Sigmoid colon (tissue), 7 donors: ENCODE measurements around the gene TOP2B. TPM values are rescaled to one million over a fixed set of nuclear protein-coding genes. Genes with fewer than 3 reads are reported as not detected.

Experiments
- DNase-seq: peaks from one replicate; pipeline ENCODE4 v3.0.0-alpha.2; 2019
- H3K27ac ChIP-seq, 4 donors: fragments of 200-600 bp; sonication (generic); one replicate each; pipeline ENCODE4 v1.5.1; 2016 to 2019; ENCODE audit warnings: mild to moderate bottlenecking in 1 of 4
- H3K27me3 ChIP-seq, 3 donors: fragments of 200-600 bp; sonication (generic); one replicate each; pipeline ENCODE4 v1.5.1; 2019; ENCODE audit warnings: mild to moderate bottlenecking in 1 of 3
- H3K36me3 ChIP-seq, 4 donors: fragments of 200-600 bp; sonication (generic); one replicate each; pipeline ENCODE4 v1.5.1; 2016 to 2019
- H3K4me1 ChIP-seq, 4 donors: fragments of 200-600 bp; sonication (generic); one replicate each; pipeline ENCODE4 v1.5.1; 2017 to 2019
- H3K4me3 ChIP-seq, 4 donors: fragments of 200-600 bp; sonication (generic); one replicate each; pipeline ENCODE4 v1.5.1; 2017 to 2019; ENCODE audit warnings: mild to moderate bottlenecking in 2 of 4, moderate library complexity in 1 of 4
- H3K9me3 ChIP-seq, 4 donors: fragments of 200-600 bp in 3 of 4; sonication (generic) in 3 of 4; one replicate each; pipeline versions ENCODE4 v1.5.1 to v1.6.1; 2013 to 2019
- CTCF ChIP-seq, 4 experiments: fragments of 450-650 bp in 3 of 4; fragments of 200-600 bp in 1 of 4; IDR thresholded peaks; one replicate each; pipeline ENCODE4 v1.5.1; 2016 to 2019; ENCODE audit warnings: antibody characterized with exemption in 4 of 4, mild to moderate bottlenecking in 3 of 4, moderate library complexity in 2 of 4
- EP300 ChIP-seq, 4 donors: sonication (generic); formaldehyde crosslinking; IDR thresholded peaks; one replicate each; pipeline ENCODE4 v1.6.1; 2017; ENCODE audit warnings: antibody characterized with exemption in 4 of 4
- POLR2A ChIP-seq, 2 donors: fragments of 450-650 bp; IDR thresholded peaks; one replicate each; pipeline ENCODE4 v1.6.1; 2016; ENCODE audit warnings: antibody characterized with exemption in 2 of 2, mild to moderate bottlenecking in 2 of 2, moderate library complexity in 2 of 2
- POLR2AphosphoS5 ChIP-seq, 4 donors: sonication (generic); formaldehyde crosslinking; IDR thresholded peaks; one replicate each; pipeline ENCODE4 v1.6.1; 2017; ENCODE audit warnings: antibody characterized with exemption in 4 of 4
- WGBS, 2 donors: extraction: QIAGEN DNeasy Blood & Tissue Kit; methylation state at CpG; one replicate each; pipeline ENCODE4 v1.1.7; 2013; 5-methylcytosine and 5-hydroxymethylcytosine counted together
- intact Hi-C: fragments of 100-400 bp; cut with DNase I; formaldehyde crosslinking; loops from one replicate; pipeline ENCODE4 v1.15.1; 2023
- polyA plus RNA-seq, 3 donors: library from polyadenylated mRNA; stranded (reverse); fragments of 200-250 nt; gene quantifications; one replicate each; pipeline ENCODE4 v1.2.3, GENCODE V29; 2013
- total RNA-seq, 4 donors: library from RNA; depleted of rRNA; stranded (reverse); fragments of >200 nt; gene quantifications; one replicate each; pipeline ENCODE4 v1.1.0, GENCODE V29; 2016
- donor health status: healthy with polysubstance abuse.
- donor health status: Bipolar disorder and iron deficiency.
- donor health status: healthy.

TOP2B gene
- total and polyA plus RNA-seq, 7 donors, result 28.2 to 122 (median 89.5) TPM

GRCh38 chr3:25594007-25594502 is 70.7 kb downstream of the TOP2B start:
- no peaks in the 10 kb centered on the region for H3K9me3 ChIP-seq
- no peak for DNase-seq
- peak in 2 of 4 donors; percentile 32 to 36 for TF ChIP-seq POLR2AphosphoS5 (IDR thresholded peaks at IDR 0.05)
- peak; percentile 67 to 78 (median 76) for TF ChIP-seq CTCF (IDR thresholded peaks at IDR 0.05)
- TF ChIP-seq EP300 (IDR thresholded peaks at IDR 0.05), result no peak
- 2 to 4% methylated on average over 1 of the region's 1 CpG for WGBS, 2 donors
- peak overlapping the region; percentile 8 to 55 (median 23) for H3K27ac ChIP-seq
- H3K27me3 ChIP-seq, result no peaks in the 10 kb centered on the region
- H3K4me1 ChIP-seq, result peaks cover 0 to 38% (median 23%) of the 10 kb centered on the region in 4 donors
- H3K36me3 ChIP-seq, result peaks cover 0 to 34% (median 1%) of the 10 kb centered on the region in 4 donors
- intact Hi-C loops, result loop anchor here (2.0 to 10.0 kb wide), 6 partner anchors 122 to 821 kb away; partner anchors contain the start of gene RARB
- no peak overlapping the region for H3K4me3 ChIP-seq

- Histone ChIP-seq H3K4me3 (no peak overlapping the region), H3K9me3 (no peaks in the 10 kb centered on the region), H3K27me3 (no peaks in the 10 kb centered on the region), H3K36me3 (peaks cover 0 to 23% (median 1%) of the 10 kb centered on the region in 4 donors), H3K4me1 (peaks cover 0 to 35% (median 22%) of the 10 kb centered on the region in 4 donors), H3K27ac (peak overlapping the region in 3 of 4 donors; percentile 40 to 55 (median 46))
- no peak for DNase-seq
- no peak for TF ChIP-seq POLR2A (IDR thresholded peaks at IDR 0.05)
- TF ChIP-seq EP300 (IDR thresholded peaks at IDR 0.05), result no peak
- TF ChIP-seq POLR2AphosphoS5 (IDR thresholded peaks at IDR 0.05), result no peak
- TF ChIP-seq CTCF (IDR thresholded peaks at IDR 0.05), result no peak
- intact Hi-C loops, result loop anchor here (5.0 to 10.0 kb wide), 4 partner anchors 121 to 758 kb away; partner anchors contain the start of gene RARB
Observed at GRCh38 chr3:25593001-25593400, 71.7 kb downstream of the TOP2B start.

GRCh38 chr3:25592510-25592968 is 72.2 kb downstream of the TOP2B start:
- H3K36me3 ChIP-seq, result peaks cover 0 to 19% (median 1%) of the 10 kb centered on the region in 4 donors
- WGBS, 2 donors, result 33 to 57% methylated on average over 3 of the region's 3 CpGs
- H3K9me3 ChIP-seq, result no peaks in the 10 kb centered on the region
- no peak overlapping the region for H3K4me3 ChIP-seq
- peaks cover 0 to 31% (median 21%) of the 10 kb centered on the region in 4 donors for H3K4me1 ChIP-seq
- DNase-seq, result peak; percentile 67
- TF ChIP-seq EP300 (IDR thresholded peaks at IDR 0.05) (no peak), CTCF (IDR thresholded peaks at IDR 0.05) (no peak)
- intact Hi-C loops, result loop anchor here (5.0 to 10.0 kb wide), 4 partner anchors 120 to 758 kb away; partner anchors contain the start of gene RARB
- peak overlapping the region in 3 of 4 donors; percentile 40 to 55 (median 46) for H3K27ac ChIP-seq
- no peaks in the 10 kb centered on the region for H3K27me3 ChIP-seq

GRCh38 chr3:25589783-25590258 is 74.9 kb downstream of the TOP2B start:
- peaks cover 0 to 28% (median 21%) of the 10 kb centered on the region in 4 donors for H3K4me1 ChIP-seq
- no peak for DNase-seq
- WGBS, 2 donors, result 88 to 90% methylated on average over 8 of the region's 8 CpGs
- no peak overlapping the region for H3K4me3 ChIP-seq
- no peaks in the 10 kb centered on the region for H3K9me3 ChIP-seq
- H3K36me3 ChIP-seq, result no peaks in the 10 kb centered on the region
- intact Hi-C loops, result loop anchor here (5.0 to 10.0 kb wide), 4 partner anchors 118 to 755 kb away; partner anchors contain the start of gene RARB
- no peaks in the 10 kb centered on the region for H3K27me3 ChIP-seq
- TF ChIP-seq EP300 (IDR thresholded peaks at IDR 0.05), result no peak
- TF ChIP-seq CTCF (IDR thresholded peaks at IDR 0.05), result no peak
- no peak for TF ChIP-seq POLR2AphosphoS5 (IDR thresholded peaks at IDR 0.05)
- TF ChIP-seq POLR2A (IDR thresholded peaks at IDR 0.05), result no peak
- no peak overlapping the region for H3K27ac ChIP-seq
